Activated CD4-positive, alpha-beta T cell treated with anti-CD3 and anti-CD28 coated beads for 36 hours (primary cell): ENCODE measurements around the gene DHRS2. TPM values are rescaled to one million over a fixed set of nuclear protein-coding genes. Genes with fewer than 3 reads are reported as not detected.
"Not testable (repeated sequence)": the region's sequence is repeated elsewhere in the genome, so short reads cannot be mapped to it uniquely, and the experiment has no call there.

Experiments
- ATAC-seq: fragments of 200-7000 bp; cut with Tn5 transposase; one replicate; pipeline ENCODE4 v1.10.0; 2021; ENCODE audit warnings: mild to moderate bottlenecking, moderate library complexity
- CTCF ChIA-PET: fragments of 350-600 bp; sonication (Branson Sonifier 250); formaldehyde crosslinking; loops from one replicate; lab custom pipeline; 2021; ENCODE audit warnings: antibody characterized with exemption; lab: Charles Lee
- POLR2A ChIA-PET: fragments of 350-600 bp; sonication (Branson Sonifier 250); formaldehyde crosslinking; loops from one replicate; lab custom pipeline; 2021; ENCODE audit warnings: antibody characterized with exemption, inconsistent platforms; lab: Charles Lee
- DNase-seq: peaks from one replicate; pipeline ENCODE4 v3.0.0-alpha.2; 2020
- H3K27ac Mint-ChIP-seq: one replicate; pipeline ENCODE4 v1.8.0; 2021; ENCODE audit warnings: mixed read lengths
- H3K27me3 Mint-ChIP-seq: one replicate; pipeline ENCODE4 v1.8.0; 2021; ENCODE audit warnings: mixed read lengths
- H3K36me3 Mint-ChIP-seq: one replicate; pipeline ENCODE4 v1.8.0; 2021; ENCODE audit warnings: low read depth, mixed read lengths
- H3K4me1 Mint-ChIP-seq: one replicate; pipeline ENCODE4 v1.8.0; 2021; ENCODE audit warnings: mixed read lengths
- H3K4me3 Mint-ChIP-seq: one replicate; pipeline ENCODE4 v1.8.0; 2021; ENCODE audit warnings: mild to moderate bottlenecking, moderate library complexity, mixed read lengths
- H3K9me3 Mint-ChIP-seq: one replicate; pipeline ENCODE4 v1.8.0; 2021; ENCODE audit warnings: low read depth, mixed read lengths
- intact Hi-C, 2 experiments: fragments of 100-400 bp; cut with DNase I in 1 of 2; cut with micrococcal nuclease in 1 of 2; formaldehyde crosslinking; loops; one replicate each; pipeline versions ENCODE4 v1.14.2 to v1.15.1; 2022 to 2024; cut with DNase I, micrococcal nuclease
- total RNA-seq, 2 experiments: library from RNA; stranded (reverse); gene quantifications; one replicate each; pipeline ENCODE4 v1.2.3, GENCODE V29; 2021

DHRS2 gene
- total RNA-seq, result 1 to 10 TPM; 3.1 to 3.7 TPM

GRCh38 chr14:23636317-23637211, at the start of gene DHRS2:
DHRS2 (plus strand) TSS chr14:23636364; CDS start chr14:23638865, 2,501 bp downstream.
- intact Hi-C loops, result no loop called here
- CTCF ChIA-PET, result interaction anchor here (0.7 to 1.6 kb wide), 2 partner anchors 237 to 400 kb away, joined by 3 read pairs; no protein-coding TSS in a partner anchor

GRCh38 chr14:23588884-23589598, 47.1 kb upstream of the DHRS2 start:
- no peak overlapping the region for H3K27ac Mint-ChIP-seq

More at GRCh38 chr14:23636317-23637211, at the start of gene DHRS2:
- POLR2A ChIA-PET, result no interaction called here
- ATAC-seq, result no peak
- H3K4me1 Mint-ChIP-seq, result peaks cover 5% of the 10 kb centered on the region
- DNase-seq, result peak; percentile 18
- H3K36me3 Mint-ChIP-seq, result no peaks in the 10 kb centered on the region
- H3K4me3 Mint-ChIP-seq, result no peak within 1 kb of the TSS
- H3K27me3 Mint-ChIP-seq, result no peaks in the 10 kb centered on the region
- H3K9me3 Mint-ChIP-seq, result no peaks in the 10 kb centered on the region
- no peak within 1 kb of the TSS for H3K27ac Mint-ChIP-seq

GRCh38 chr14:23589606-23590005, 46.6 kb upstream of the DHRS2 start:
- intact Hi-C loops, result loop anchor here (1.0 to 2.0 kb wide), 6 partner anchors 43 to 364 kb away; partner anchors contain the start of gene DHRS4 (in 2 of the 2)
- CTCF ChIA-PET, result interaction anchor here (0.6 to 3.5 kb wide), 36 partner anchors 8 to 718 kb away, joined by 3 to 37 read pairs (median 4); partner anchors contain the start of gene CIDEB
- H3K27me3 Mint-ChIP-seq, result peaks cover 12% of the 10 kb centered on the region
- no peaks in the 10 kb centered on the region for H3K36me3 Mint-ChIP-seq
- H3K9me3 Mint-ChIP-seq, result no peaks in the 10 kb centered on the region
- ATAC-seq, result no peak
- no peak for DNase-seq
- H3K4me3 Mint-ChIP-seq, result no peak overlapping the region
- H3K27ac Mint-ChIP-seq, result no peak overlapping the region
- POLR2A ChIA-PET, result no interaction called here
- H3K4me1 Mint-ChIP-seq, result peaks cover 7% of the 10 kb centered on the region

More at GRCh38 chr14:23588884-23589598, 47.1 kb upstream of the DHRS2 start:
- ATAC-seq, result peak; percentile 99
- Mint-ChIP-seq H3K4me1 (peaks cover 7% of the 10 kb centered on the region), H3K9me3 (no peaks in the 10 kb centered on the region), H3K27me3 (peaks cover 16% of the 10 kb centered on the region), H3K4me3 (no peak overlapping the region), H3K36me3 (no peaks in the 10 kb centered on the region)
- ChIA-PET POLR2A (no interaction called here), CTCF (interaction anchor here (0.6 to 3.5 kb wide), 41 partner anchors 9 to 718 kb away, joined by 3 to 37 read pairs (median 4); partner anchors contain the start of gene CIDEB)
- intact Hi-C loops, result loop anchor here (1.0 to 2.0 kb wide), 6 partner anchors 43 to 364 kb away; partner anchors contain the start of gene DHRS4 (in 2 of the 2)
- peak; percentile 93 for DNase-seq

- H3K9me3 Mint-ChIP-seq, result no peaks in the 10 kb centered on the region
Measured at GRCh38 chr14:23590198-23590597, 46.0 kb upstream of the DHRS2 start.

GRCh38 chr14:23594191-23594590, 42.0 kb upstream of the DHRS2 start:
- H3K4me1 Mint-ChIP-seq, POLR2A ChIA-PET, H3K27ac Mint-ChIP-seq, H3K36me3 Mint-ChIP-seq, H3K4me3 Mint-ChIP-seq, ATAC-seq, H3K27me3 Mint-ChIP-seq, DNase-seq, intact Hi-C loops, H3K9me3 Mint-ChIP-seq: not testable (repeated sequence)
- CTCF ChIA-PET, result interaction anchor here (2.6 kb wide), 1 partner anchor 38 kb away, joined by 10 read pairs; no protein-coding TSS in a partner anchor

More at GRCh38 chr14:23590198-23590597, 46.0 kb upstream of the DHRS2 start:
- Mint-ChIP-seq H3K4me1 (peaks cover 7% of the 10 kb centered on the region), H3K36me3 (no peaks in the 10 kb centered on the region), H3K4me3 (no peak overlapping the region), H3K27ac (no peak overlapping the region), H3K27me3 (peaks cover 12% of the 10 kb centered on the region)
- ATAC-seq (no peak), DNase-seq (no peak)
- ChIA-PET POLR2A (no interaction called here), CTCF (interaction anchor here (0.6 to 3.5 kb wide), 9 partner anchors 10 to 337 kb away, joined by 3 to 33 read pairs (median 4); no protein-coding TSS in a partner anchor)
- intact Hi-C loops, result no loop called here

GRCh38 chr14:23600322-23600707, 35.8 kb upstream of the DHRS2 start:
- ChIA-PET CTCF (interaction anchor here (0.8 kb wide), 1 partner anchor 11 kb away, joined by 3 read pairs; no protein-coding TSS in a partner anchor), POLR2A (no interaction called here)
- Mint-ChIP-seq H3K4me1 (peaks cover 2% of the 10 kb centered on the region), H3K27me3 (no peaks in the 10 kb centered on the region), H3K27ac (no peak overlapping the region), H3K36me3 (no peaks in the 10 kb centered on the region), H3K9me3 (peaks cover 4% of the 10 kb centered on the region), H3K4me3 (no peak overlapping the region)
- DNase-seq, result no peak
- no peak for ATAC-seq
- intact Hi-C loops, result no loop called here

GRCh38 chr14:23600806-23601205, 35.4 kb upstream of the DHRS2 start:
- H3K4me3 Mint-ChIP-seq, result no peak overlapping the region
- no peaks in the 10 kb centered on the region for H3K36me3 Mint-ChIP-seq
- DNase-seq (no peak), ATAC-seq (no peak)
- intact Hi-C loops, result no loop called here
- H3K9me3 Mint-ChIP-seq, result peaks cover 4% of the 10 kb centered on the region
- ChIA-PET POLR2A (no interaction called here), CTCF (no interaction called here)
- no peak overlapping the region for H3K27ac Mint-ChIP-seq
- peaks cover 7% of the 10 kb centered on the region for H3K4me1 Mint-ChIP-seq
- no peaks in the 10 kb centered on the region for H3K27me3 Mint-ChIP-seq

- ChIA-PET CTCF (no interaction called here), POLR2A (no interaction called here)
- peaks cover 4% of the 10 kb centered on the region for H3K9me3 Mint-ChIP-seq
- no peak for ATAC-seq
- H3K27ac Mint-ChIP-seq, result no peak overlapping the region
- no peaks in the 10 kb centered on the region for H3K36me3 Mint-ChIP-seq
- no peaks in the 10 kb centered on the region for H3K27me3 Mint-ChIP-seq
- DNase-seq, result no peak
- H3K4me3 Mint-ChIP-seq, result no peak overlapping the region
- H3K4me1 Mint-ChIP-seq, result peaks cover 12% of the 10 kb centered on the region
- intact Hi-C loops, result no loop called here
Measured at GRCh38 chr14:23601424-23601823, 34.7 kb upstream of the DHRS2 start.

- CTCF ChIA-PET, result no interaction called here
- H3K4me3 Mint-ChIP-seq, result no peak overlapping the region
- H3K27ac Mint-ChIP-seq, result no peak overlapping the region
- DNase-seq (no peak), ATAC-seq (no peak)
- no peaks in the 10 kb centered on the region for H3K36me3 Mint-ChIP-seq
- H3K9me3 Mint-ChIP-seq, result peaks cover 4% of the 10 kb centered on the region
- POLR2A ChIA-PET, result no interaction called here
- H3K4me1 Mint-ChIP-seq, result peaks cover 16% of the 10 kb centered on the region
- intact Hi-C loops, result no loop called here
- H3K27me3 Mint-ChIP-seq, result no peaks in the 10 kb centered on the region
Measured at GRCh38 chr14:23601845-23602180, 34.4 kb upstream of the DHRS2 start.

- ChIA-PET CTCF (interaction anchor here (1.0 kb wide), 1 partner anchor 30 kb away, joined by 3 read pairs; no protein-coding TSS in a partner anchor), POLR2A (no interaction called here)
- peaks cover 22% of the 10 kb centered on the region for H3K4me1 Mint-ChIP-seq
- no peak overlapping the region for H3K4me3 Mint-ChIP-seq
- H3K9me3 Mint-ChIP-seq, result peaks cover 4% of the 10 kb centered on the region
- ATAC-seq (no peak), DNase-seq (no peak)
- no peak overlapping the region for H3K27ac Mint-ChIP-seq
- H3K36me3 Mint-ChIP-seq, result no peaks in the 10 kb centered on the region
- no peaks in the 10 kb centered on the region for H3K27me3 Mint-ChIP-seq
- intact Hi-C loops, result no loop called here
Measured at GRCh38 chr14:23602181-23603095, 33.7 kb upstream of the DHRS2 start.
